ENCODE data around the gene RPLP2.

Gene RPLP2

GRCh38 chr11:849951-850774, 40.4 kb downstream of the RPLP2 start:
- no peak for DNase-seq (ENCODE audit: low read depth)
- H3K4me3 ChIP-seq (replicated peaks; ENCODE audit: low read depth, low read length) = peak overlapping the region; percentile 35
- TF ChIP-seq CTCF (IDR thresholded peaks at IDR 0.05; ENCODE audit: low read length, missing control alignments) = no peak

GRCh38 chr11:850775-851763, 41.3 kb downstream of the RPLP2 start:
- no peak for TF ChIP-seq CTCF (IDR thresholded peaks at IDR 0.05; ENCODE audit: low read length, missing control alignments)
- H3K4me3 ChIP-seq (replicated peaks; ENCODE audit: low read depth, low read length) = no peak overlapping the region
- DNase-seq (ENCODE audit: low read depth) = no peak

GRCh38 chr11:852762-853161, 43.0 kb downstream of the RPLP2 start:
- DNase-seq (ENCODE audit: low read depth) = no peak
- H3K4me3 ChIP-seq (replicated peaks; ENCODE audit: low read depth, low read length) = no peak overlapping the region
- TF ChIP-seq CTCF (IDR thresholded peaks at IDR 0.05; ENCODE audit: low read length, missing control alignments) = no peak

GRCh38 chr11:853682-854448, 44.1 kb downstream of the RPLP2 start:
- no peak for TF ChIP-seq CTCF (IDR thresholded peaks at IDR 0.05; ENCODE audit: low read length, missing control alignments)
- H3K4me3 ChIP-seq (replicated peaks; ENCODE audit: low read depth, low read length) = no peak overlapping the region
- DNase-seq (ENCODE audit: low read depth) = no peak

GRCh38 chr11:854601-855329, 45.0 kb downstream of the RPLP2 start:
- no peak overlapping the region for H3K4me3 ChIP-seq (replicated peaks; ENCODE audit: low read depth, low read length)
- no peak for DNase-seq (ENCODE audit: low read depth)

More at GRCh38 chr11:854601-855329, 45.0 kb downstream of the RPLP2 start:
- no peak for TF ChIP-seq CTCF (IDR thresholded peaks at IDR 0.05; ENCODE audit: low read length, missing control alignments)
